ENCODE results near the gene ADNP2.
"Not testable (repeated sequence)": the region's sequence is repeated elsewhere in the genome, so short reads cannot be mapped to it uniquely, and the experiment has no call there.

The ADNP2 gene

DNA sequence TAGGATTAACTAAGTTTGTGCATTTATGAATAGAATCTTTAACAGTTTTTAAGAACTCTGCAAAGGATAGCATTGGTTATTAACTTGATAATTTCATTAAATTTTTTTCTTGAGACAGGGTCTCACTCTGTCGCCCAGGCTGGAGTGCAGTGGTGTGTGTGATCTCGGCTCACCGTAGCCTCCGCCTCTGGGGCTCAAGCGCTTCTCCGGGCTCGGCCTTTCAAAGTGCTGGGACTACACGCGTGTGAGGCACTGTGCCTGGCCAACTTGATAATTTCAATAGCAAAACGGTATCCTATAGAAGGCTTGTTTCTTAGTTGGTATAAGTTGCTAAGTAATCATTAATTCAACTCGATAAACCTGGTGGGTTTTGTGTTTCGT lies 38.0 kb downstream of the ADNP2 start:
- no peak for DNase-seq (ENCODE audit: low read depth, low spot score)

DNA sequence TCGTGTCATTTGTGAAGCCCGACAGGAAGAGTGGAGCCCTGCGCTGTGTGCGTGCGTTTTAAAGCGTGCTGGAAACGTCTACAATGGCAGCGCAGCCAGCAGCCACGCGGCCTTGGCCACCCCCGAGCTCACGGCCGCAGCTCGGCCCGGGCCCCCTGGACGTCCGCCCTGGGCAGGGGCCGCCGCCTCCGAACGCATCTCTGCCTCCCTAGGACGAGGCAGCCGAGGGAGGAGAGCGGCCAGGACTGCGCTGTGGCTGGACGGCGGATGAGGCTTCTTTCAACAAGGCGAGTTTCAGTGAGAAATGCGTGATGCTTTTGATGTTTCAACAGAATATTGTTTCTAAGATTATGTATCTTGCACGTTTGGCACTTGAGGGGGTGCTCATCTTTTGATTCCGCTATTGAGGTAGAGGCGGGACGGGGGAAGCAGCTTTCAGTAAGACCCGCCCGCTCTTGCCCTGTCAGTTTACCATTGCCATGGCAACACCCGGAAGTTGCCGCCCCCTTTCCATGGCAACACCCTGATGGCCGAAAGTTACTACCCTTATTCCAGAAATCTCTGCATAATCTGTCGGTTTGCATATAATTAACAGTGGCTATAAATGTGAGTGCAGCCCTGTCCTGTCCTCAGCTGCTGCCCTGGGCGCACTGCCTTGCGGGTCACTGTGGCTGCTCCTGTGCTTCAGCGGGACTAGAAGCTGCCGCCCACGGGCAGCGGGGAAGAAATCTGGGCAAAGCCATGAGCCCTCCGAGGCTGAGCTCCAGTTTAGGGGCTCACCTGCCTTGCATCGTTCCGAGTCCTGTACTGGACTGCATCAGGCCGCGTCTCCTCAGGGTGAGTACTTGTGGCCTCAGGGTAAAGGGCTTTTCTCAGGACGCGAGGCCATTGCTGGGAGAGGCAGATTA lies 38.6 kb downstream of the ADNP2 start:
- peak; percentile 31 for DNase-seq (ENCODE audit: low read depth, low spot score)

DNA sequence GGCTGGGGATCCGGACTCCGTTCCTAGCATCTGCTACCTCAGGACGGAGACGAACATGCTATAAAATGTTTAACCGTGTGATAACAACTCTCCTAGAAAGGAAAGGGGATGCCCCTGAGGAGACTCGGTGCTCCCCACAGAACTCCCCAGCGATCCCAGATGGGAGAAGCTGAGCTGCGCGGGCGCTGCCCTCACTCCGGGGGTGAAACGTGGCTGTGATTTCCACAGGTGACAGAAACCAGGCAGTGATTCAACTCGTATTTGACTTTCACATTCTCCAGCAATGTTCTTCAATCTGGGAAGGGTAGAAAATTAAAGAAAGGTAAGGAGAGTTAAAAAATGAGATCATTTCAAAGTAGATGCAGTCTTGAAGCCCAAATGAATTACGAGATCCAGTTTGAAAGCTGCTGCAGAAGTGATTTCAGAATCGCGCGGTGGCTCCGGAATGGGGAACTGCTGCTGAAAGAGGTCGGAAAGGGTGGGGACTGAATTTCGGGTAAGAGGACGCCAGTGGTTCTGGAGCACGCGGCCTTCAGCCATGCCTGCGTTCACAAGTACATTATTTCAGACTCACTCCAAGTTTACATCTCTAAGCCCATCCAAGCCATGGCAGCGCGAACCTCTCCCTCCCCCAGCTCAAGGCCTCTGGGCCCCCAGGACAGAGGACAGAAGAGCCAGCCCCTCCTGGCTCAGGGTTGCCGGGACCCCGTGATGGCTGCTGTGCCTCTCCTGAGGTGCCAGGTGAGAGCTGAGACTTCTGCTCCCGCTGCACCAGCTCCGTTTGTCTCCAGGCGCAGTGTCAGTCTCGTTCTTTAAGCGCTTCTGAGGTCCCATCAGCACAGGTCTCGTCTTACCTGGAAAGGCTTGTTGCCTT lies 39.5 kb downstream of the ADNP2 start:
- no peak for DNase-seq (ENCODE audit: low read depth, low spot score)

DNA sequence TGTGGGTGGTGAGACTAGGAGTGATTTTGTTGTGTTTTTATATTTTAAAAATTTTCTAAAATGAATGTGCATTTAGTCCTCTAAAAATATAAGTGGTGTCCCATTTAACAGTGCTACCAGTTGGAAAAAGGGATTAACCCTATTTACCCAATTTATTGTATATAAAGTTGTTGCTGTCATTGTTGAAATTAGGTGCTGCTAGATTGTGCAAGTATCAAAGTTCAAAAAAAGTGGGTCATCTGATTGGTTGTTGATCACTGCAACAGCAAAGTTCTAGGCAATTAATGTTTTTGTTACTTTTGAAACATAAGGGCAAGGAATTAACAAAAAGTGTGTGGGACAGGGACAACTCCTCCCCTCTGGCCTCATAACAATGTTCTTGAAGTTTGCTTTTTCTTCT lies 40.6 kb downstream of the ADNP2 start:
- no peak for DNase-seq (ENCODE audit: low read depth, low spot score)

DNA sequence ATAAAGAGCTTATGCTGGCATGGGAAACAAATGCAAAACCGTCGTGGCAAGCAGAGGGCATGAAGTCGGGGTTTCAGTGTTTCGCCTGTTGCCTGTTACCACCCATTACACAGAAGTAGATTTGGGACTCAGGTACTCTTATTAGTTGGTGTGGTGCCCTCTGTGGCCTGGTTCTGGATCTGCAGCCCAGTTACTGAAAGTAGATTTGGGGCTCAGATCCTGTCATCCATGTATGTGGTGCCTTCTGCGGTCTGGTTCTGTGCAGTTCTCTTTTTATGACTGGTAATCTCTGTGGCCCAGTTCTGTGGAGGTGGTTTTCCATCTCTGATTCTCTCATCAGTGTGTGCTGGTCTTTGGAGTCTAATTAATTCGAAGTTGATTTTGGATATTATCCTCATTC lies 45.2 kb downstream of the ADNP2 start:
- DNase-seq (ENCODE audit: low read depth, low spot score), result no peak

DNA sequence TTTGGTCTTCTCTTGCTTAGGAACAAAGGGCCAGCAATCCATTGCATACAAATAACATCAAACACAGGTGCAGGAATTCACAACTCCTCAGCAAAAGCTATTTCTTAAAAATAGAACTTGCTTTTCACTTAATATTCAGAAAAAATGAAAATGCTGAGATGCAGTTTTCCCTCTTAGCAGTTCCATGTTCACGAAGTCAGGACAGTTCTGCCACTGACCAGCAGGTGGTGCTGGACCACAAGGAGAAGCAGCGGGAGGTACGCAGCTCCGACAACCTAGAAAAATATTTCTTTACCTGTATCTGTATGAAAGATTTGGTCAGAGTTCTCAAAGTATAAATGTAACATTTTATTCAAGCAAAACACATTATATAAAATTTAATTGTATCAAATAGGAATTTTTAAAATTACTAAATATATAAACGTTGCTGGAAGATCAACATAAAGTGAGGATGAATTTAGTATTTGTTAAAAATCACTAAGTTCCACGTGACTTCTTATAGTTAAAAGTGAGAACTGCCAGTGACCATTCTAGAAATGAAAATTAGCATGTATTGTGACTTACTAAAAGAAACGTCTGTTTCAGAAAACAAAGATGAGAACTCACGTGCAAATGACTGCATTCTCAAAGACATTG lies 48.8 kb downstream of the ADNP2 start:
- peak; percentile 65 for DNase-seq (ENCODE audit: low read depth, low spot score)

DNA sequence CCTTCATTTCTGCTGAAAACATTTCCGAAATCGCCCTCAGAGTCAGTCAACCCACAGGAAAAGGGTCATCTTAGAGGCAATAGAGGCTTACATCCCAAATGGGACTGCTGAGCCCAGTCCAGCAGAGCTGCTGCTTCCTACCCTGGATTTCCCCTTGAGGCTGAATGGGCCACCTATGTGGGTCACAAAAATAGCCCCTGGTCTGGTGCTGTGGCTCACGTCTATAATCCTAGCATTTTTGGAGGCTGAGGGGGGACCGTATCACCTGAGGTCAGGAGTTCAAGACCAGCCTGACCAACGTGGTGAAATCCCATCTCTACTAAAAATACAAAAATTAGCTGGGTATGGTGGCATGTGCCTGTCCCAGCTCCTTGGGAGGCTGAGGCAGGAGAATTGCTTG lies 49.3 kb downstream of the ADNP2 start:
- no peak for DNase-seq (ENCODE audit: low read depth, low spot score)

DNA sequence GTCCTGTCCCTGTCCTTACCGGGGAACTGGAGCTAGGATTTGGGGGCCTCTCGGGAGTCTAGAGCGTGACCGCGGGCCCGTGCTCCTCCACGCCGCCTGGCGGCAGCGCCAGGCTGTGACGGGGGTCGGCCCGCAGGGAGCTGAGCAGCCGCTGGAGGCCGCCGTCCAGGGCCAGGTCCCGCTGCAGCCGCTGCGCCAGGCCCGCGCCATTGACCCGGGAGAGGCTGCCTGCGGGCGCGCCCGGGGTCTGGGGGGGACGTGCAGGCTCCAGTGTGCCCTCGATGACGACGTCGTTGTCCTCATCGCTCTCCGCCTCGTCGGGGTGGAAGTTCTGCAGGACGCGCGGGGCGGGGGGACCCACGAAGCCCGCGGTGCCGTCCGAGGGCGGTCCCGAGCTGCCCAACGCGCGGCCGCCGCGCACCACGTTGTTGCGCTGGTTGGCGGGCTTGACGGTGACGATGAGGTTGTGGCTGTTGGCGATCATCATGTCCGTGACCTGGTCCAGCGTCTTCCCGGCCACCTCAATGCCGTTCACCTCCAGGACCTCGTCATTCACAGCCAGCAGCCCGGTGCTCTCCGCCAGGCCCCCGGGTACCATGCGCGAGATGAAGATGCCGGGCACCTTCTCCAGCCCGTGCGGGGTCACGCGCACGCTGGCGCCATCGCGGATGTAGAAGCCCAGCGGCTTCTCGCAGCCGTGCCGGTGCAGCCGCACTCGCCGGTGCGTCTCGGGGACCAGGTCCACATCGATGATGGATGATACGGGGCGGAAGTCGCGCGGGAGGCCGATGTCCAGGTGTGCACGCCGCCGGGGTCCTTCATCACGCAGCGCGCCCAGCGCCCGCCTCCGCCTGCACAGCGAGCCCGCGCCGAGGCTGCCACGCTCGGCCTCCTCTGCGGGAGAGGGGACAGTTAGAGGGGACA lies 50.9 kb downstream of the ADNP2 start:
- no peak for DNase-seq (ENCODE audit: low read depth, low spot score)

DNA sequence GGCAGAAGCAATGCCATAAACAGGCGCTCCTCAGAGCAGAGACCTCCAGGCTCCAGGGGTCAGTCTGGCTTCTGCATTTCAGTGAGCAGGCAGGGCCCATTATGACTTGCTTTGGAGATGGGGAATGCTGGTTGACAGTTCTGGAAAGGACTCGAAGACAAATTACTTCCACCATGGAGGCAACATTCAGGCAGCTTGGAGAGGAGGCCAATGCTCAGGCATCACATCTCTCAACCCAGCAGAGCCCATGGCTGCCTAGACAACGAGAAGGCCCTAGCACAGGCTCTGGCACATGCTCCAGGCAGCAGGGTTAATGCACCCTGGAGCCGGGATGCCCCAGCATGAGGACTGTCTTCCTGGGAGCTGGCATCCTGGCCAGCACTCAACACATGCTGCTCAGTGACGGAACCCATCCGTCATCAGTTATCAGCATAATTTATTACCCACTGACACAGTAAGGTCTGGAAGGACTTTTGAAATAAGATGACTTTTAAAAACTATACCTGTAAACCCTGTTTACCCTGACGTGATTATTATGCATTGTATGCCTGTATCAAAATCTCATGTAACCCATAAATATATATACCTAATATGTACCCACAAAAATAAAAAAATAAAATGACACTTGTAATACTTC lies 52.8 kb downstream of the ADNP2 start:
- DNase-seq (ENCODE audit: low read depth, low spot score), result no peak

DNA sequence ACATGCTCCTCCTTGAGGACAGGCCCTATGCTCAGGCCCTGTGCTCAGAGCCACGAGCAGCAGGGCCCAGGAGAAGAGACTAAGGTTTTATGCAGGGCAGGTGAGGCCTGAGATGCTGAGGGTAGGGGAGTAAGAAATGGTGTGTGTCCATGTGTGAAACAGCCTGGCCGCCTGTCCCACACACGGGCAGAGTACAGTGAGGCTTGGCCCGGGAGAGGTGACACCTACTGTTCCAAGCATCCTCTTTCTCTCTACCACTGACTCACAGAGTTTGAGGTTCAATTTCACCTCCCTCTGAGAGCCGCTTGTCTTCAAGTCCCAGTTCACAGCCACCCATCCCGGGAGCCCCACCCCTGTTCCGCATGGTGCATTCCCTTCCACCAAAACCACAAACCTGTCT lies 54.1 kb downstream of the ADNP2 start:
- DNase-seq (ENCODE audit: low read depth, low spot score), result no peak

DNA sequence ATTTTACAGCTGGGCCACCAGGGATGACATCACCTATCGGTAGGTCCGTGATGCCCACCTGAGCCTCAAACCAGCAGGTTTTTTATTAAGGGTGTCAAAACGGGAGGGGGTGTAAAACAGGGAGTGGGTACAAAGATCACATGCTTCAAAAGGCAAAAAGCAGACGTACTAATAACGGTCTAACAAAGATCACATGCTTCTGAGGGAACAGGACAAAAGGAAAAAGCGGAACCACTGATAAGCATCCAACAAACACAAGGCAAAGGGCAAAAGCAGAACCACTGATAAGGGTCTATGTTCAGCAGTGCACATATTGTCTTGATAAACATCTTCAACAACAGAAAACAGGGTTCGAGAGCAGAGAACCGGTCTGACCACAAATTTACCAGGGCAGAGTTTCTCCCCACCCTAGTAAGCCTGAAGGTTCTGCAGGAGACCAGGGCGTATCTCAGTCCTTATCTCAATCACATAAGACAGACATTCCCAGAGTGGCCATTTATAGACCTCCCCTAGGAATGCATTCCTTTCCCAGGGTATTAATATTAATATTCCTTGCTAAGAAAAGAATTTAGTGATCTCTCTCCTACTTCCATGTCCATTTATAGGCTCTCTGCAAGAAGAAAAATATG lies 55.8 kb downstream of the ADNP2 start:
- DNase-seq (ENCODE audit: low read depth, low spot score), result not testable (repeated sequence)

DNA sequence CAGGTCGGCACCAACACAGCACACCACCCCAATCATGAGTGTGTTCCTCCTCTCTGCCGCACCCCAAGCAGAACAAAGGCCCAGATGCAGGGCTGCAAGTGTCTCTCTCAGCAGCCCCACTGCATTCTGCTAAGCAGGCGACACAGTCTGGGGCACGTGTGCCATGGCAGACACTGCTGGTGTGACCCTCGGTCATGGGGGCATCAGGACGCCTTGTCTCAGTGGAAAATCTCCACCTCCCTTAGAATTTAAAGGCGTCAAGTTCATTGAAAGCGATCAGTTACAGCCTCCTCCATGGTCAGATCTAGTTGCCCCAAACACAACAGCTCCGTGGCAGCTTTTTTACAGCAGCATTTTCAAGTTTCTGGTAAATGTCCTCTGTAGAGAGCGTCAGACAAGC lies 57.2 kb downstream of the ADNP2 start:
- no peak for DNase-seq (ENCODE audit: low read depth, low spot score)

DNA sequence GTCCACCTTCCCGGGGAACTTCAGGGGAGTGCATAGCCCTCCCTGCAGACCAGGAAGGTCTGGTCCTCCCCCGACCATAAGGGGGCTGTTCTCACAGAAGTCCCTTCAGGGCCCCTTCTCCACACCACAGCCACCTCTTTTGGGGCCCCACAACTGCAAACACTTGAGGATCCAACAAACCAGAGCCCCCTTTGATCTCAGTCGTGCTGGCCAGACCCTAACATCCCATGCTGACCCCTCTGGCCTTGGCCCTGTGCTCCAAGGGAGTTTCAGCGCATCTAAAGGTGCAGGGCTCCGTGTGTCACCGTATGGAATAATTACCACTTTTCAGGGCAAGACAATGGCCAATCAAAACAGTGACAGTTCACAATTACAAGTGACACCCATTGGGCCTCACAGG lies 57.7 kb downstream of the ADNP2 start:
- DNase-seq (ENCODE audit: low read depth, low spot score), result no peak

DNA sequence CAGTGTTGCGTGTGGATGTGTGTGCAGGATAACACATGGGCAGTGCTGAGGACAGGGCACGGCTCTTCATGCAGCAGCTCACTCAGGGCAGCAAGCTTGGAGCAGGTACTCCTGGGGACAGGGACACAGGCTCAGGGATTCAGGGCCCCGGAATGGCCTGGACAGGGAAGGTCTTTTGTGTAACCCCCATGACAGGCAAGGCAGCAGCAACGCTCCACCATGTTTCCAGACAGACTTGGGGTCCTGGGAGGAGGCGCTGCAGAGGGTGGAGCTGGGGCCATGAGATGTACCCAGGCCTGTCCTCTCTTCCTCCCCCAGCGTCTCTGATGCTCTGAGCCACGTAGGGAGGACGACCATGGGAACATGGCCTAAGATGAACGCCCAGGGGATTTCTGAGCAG lies 58.3 kb downstream of the ADNP2 start:
- DNase-seq (ENCODE audit: low read depth, low spot score), result no peak

DNA sequence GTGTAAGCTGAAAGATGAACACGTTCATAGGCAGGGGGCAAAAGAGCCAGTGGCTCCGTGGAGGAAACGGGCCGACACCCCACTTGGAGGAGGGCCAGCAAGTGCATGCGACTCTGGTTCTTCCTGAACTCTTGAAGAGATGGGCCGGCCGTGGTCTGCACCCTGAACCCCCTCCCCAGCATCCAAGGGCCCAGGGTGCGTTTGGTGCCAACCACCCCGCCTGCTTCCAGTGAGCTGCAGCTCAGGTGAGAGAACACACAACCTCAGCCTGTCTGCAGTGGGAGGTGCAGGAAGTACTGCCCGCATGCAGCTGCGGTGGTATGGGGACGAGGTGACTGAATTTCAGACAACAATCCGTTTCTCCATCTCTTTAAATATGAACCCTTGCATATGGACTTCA lies 58.9 kb downstream of the ADNP2 start:
- no peak for DNase-seq (ENCODE audit: low read depth, low spot score)

DNA sequence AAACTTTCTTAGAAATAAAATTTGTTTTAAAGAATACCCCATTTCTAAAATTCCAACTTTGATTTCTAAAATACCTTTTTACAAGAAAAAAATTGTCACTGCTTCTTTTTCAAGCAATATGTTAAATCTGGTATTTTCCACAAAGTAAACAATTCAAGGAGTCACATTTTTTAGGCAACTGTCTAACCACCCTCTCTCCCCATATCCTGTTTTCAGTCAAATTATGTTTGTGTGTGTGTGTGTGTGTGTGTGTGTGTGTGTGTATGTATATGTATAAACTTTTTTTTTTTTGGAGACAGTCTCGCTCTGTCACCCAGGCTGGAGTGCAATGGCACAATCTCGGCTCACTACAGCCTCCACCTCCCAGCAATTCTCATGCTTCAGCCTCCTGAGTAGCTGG lies 59.3 kb downstream of the ADNP2 start:
- no peak for DNase-seq (ENCODE audit: low read depth, low spot score)

DNA sequence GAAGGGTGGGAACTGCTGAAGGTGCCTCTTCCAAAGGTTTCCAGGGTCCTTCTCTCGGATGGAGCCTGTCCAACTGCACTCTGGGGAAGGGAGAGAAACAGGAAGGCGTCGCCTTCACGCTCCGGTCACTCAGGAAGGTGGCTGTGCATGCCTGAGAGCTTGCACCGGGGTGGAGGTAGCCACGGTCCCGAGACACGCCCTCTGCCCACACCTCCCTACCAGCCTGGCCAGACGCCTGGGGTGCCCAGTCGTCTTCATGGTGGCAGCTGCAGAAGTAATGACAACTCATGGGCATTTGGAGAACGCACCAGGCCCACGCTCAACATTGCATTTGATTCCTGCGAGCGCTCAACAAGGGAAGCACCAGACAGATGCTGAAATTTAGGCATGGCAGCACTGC lies 59.9 kb downstream of the ADNP2 start:
- DNase-seq (ENCODE audit: low read depth, low spot score), result no peak

DNA sequence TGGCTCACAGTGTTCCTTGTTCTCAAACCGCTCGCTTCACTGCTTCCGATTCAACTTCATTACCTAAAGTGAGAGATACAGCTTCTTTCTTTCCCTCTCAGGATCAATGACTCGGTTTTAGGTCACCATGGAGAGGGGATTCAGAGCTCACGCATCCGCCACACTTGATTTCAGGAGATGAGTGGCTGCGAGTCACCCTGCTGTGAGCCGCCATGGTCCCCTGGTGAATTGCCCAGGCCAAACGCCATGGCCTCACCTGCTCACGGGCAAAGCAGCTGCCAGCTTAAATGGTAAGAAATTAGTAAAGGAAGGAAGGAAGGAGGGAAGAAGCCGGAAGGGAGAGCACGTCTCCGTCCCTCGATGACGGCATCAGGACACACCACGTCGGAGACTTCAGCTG lies 60.5 kb downstream of the ADNP2 start:
- no peak for DNase-seq (ENCODE audit: low read depth, low spot score)

DNA sequence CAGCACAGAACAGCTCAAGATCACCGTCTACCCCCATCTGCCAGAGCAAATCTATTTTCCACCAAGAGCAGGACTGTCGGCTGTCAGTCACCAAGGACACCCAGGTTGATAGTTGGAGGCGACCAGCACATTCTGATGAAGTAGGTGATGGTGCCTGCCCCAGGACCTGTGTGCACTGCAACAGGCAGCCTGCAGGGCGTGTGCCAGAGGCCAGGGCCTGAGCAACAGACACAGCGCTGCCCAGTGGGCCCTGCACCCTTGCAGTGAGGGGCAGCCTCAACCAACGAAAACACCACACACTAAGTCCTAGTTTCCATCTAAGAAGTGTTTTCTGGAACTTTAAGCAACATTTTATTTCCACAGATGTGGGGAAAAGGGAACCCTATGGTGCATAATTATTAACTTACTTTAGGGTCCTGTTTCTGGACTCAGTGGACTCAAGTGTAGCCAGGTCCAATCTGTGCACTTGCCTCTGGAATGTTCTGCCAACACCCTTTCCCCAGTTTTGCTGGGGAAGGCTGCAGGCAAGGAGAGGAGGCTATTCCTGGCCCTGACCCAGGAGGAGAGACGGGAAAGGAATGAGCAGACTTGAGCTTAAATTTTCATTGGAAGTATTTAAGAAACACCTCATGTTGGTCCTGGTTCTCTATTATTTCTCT lies 61.5 kb downstream of the ADNP2 start:
- DNase-seq (ENCODE audit: low read depth, low spot score), result no peak

All from smooth muscle cell of the brain vasculature (primary cell).